ENCODE results near the gene SLC25A22.

The SLC25A22 gene

DNA sequence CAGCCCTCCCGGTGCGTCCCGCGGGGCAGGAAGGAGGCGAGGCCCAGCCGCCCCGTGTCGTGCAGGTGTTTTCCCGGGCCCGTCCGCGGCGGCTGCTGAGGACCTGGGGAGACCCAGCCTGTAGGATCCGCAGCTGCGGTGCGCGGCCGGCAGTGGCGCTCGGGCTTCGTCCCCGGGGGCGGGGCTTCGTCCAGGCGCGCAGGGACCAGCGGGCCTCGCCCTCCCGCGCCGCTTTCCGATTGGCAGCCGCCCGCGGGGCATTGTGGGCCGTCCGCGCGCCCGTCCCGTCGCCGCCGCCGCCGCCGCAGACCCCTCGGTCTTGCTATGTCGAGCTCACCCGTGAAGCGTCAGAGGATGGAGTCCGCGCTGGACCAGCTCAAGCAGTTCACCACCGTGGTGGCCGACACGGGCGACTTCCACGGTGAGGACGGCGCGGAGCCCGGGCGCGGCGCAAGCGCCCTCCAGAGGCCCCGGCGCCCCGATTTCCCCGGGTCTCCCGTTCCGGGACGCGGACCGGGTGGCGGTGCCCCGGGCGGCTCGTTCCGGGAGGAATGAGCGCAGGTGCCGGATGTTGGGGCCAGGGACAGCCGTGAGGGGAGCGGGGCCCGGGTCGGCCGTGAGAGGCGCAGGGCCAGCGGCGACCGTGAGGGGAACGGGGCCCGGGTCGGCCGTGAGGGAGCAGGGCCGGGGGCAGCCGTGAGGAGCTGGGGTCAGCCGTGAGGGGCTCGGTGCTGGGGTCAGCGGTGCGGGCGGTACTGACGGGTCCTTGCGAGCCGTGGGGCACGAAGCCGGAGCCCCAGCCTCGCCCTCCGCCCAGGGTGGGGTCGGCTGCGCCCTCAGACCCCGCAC, 50.7 kb downstream of the SLC25A22 start, which contains the start of gene TALDO1:
Gene TALDO1, plus strand, starts transcription at position 307 of the 849 bp plus-strand sequence. Its CDS starts 18 bp downstream, at position 325.
- peak; percentile 62 to 66 for DNase-seq (ENCODE audit: low read depth in 2 of 2)

DNA sequence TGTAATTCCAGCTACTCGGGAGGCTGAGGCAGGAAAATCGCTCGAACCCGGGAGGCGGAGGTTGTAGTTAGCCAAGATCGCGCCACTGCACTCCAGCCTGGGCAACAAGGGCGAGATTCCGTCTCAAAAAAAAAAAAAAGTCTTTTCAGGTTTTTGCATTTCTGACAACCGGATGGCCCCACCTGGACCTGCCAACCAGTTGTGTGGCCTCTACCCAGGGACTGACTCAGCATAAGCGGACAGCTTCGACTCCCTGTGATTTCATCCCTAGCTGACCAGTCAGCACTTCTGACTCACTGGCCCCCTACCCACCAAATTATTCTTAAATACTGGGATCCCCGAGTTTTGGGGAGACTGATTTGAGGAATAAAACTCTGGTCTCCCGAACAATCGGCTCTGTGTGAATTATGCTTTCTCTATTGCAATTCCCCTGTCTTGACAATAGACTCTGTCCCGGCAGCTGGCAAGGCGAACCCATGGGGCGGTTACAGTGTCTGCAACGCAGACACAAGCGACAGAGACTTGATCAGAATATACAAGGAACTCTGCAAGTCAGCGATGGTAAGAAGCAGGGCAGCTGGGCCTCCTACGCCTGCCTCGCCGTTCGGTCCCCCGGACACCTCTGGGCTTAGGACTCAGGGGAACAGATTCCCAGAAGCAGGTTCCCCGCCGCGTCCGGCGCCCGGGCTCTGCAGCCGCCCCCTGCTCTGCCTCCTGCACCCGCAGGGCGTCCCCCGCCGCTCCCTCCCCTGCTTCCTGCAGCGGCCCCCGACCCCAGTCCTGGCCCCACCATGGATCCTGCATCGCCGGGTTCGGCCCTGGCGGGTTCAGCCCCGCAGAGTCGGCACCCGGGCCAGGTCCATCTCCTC, 51.6 kb downstream of the SLC25A22 start:
- DNase-seq (ENCODE audit: low read depth in 2 of 2): no peak

DNA sequence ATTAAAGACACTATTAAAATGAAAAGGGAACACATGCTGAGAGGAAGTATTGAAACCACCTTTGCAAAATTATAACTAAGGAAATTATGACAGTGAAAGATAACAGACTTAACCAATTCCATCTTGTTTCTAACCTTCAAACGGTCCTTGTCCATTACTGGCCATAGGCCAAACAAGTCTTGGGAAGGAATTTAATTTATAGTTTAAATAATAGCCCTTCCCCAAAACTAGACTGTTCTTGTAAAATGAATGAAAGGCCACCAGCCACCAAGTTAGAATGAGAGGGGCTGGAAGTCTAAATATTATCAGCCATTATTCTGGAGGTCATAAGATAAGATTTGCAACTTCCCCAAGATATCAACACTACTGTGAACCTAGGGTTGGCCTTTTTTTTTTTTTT, 52.7 kb downstream of the SLC25A22 start:
- DNase-seq (ENCODE audit: low read depth in 2 of 2): no peak

DNA sequence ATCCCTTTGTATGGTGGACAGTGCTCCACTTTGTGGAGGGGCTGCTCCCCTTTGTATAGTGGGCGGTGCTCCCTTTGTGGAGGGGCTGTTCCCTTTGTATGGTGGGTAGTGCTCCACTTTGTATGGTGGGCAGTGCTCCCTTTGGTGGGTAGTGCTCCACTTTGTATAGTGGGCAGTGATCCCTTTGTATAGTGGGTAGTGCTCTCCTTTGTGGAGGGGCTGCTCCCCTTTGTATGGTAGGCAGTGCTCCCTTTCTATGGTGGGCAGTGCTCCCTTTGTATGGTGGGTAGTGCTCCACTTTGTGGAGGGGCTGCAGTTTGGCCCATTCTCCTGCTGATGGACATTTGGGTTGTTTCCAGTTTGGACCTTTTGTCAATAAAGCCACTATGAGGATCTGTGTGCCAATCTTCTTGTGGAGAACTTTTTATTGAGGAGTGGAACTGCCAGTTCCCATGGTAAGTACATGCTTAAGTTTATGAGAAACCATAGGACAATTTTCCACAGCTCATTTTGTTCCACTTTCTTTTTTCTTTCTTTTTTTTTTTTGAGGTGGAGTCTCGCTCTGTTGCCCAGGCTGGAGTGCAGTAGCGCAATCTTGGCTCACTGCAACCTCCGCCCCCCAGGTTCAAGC, 55.4 kb downstream of the SLC25A22 start:
- DNase-seq (ENCODE audit: low read depth in 2 of 2): no peak

DNA sequence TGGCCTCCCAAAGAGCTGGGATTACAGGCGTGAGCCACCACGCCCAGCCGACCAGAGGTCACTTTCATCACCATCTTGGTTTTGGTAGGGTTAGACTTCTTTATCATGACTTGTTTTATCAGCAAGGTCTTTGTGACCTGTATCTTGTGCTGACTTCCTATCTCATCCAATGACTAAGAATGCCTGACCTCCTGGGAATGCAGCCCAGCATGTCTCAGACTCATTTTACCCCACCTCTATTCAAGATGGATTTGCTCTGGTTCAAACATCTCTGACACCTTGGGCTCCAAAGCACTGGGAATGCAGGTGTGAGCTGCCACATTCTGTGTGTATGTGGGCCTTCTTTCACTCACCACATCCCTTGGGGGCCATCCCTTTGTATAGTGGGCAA, 55.9 kb downstream of the SLC25A22 start:
- DNase-seq (ENCODE audit: low read depth in 2 of 2): no peak

Measured in stimulated activated CD8-positive, alpha-beta memory T cell treated with anti-CD3 and anti-CD28 coated beads, Interleukin-2, amount 100 ng/mL, for 1 hour (primary cell).